Umbilical cord (tissue), 2 donors: ENCODE results near the gene CENPV. TPM values are rescaled to one million over a fixed set of nuclear protein-coding genes. Genes with fewer than 3 reads are reported as not detected.
"Not testable (repeated sequence)": the region's sequence is repeated elsewhere in the genome, so short reads cannot be mapped to it uniquely, and the experiment has no call there.

Source experiments
- DNase-seq: peaks from one replicate; pipeline ENCODE4 v3.0.0-alpha.2; 2015; ENCODE audit warnings: low spot score
- total RNA-seq: library from RNA; depleted of rRNA; stranded (reverse); fragments of >200 nt; gene quantifications from one replicate; pipeline ENCODE4 v1.2.3, GENCODE V29; 2014; ENCODE audit warnings: low replicate concordance; ENCODE audit not compliant: insufficient read depth

CENPV gene
- total RNA-seq, 1 donor from 2014 or later: 23.6 TPM

- DNase-seq: no peak
Observed at GRCh38 chr17:16313139-16314090, 39.9 kb downstream of the CENPV start.

- DNase-seq: not testable (repeated sequence)
Observed at GRCh38 chr17:16312061-16312460, 41.2 kb downstream of the CENPV start.

GRCh38 chr17:16306211-16306610 is 47.1 kb downstream of the CENPV start:
- DNase-seq: no peak

- no peak for DNase-seq
Observed at GRCh38 chr17:16304830-16305229, 48.4 kb downstream of the CENPV start.

- no peak for DNase-seq
Observed at GRCh38 chr17:16302856-16303255, 50.4 kb downstream of the CENPV start.

- DNase-seq: peak; percentile 80
Observed at GRCh38 chr17:16301963-16302855, 51.1 kb downstream of the CENPV start.

GRCh38 chr17:16300554-16300953 is 52.7 kb downstream of the CENPV start:
- DNase-seq: no peak

GRCh38 chr17:16298140-16298662 is 55.1 kb downstream of the CENPV start:
- DNase-seq: no peak

GRCh38 chr17:16297367-16298139 is 55.7 kb downstream of the CENPV start:
- DNase-seq: no peak

- DNase-seq: not testable (repeated sequence)
Observed at GRCh38 chr17:16296072-16296471, 57.2 kb downstream of the CENPV start.

- no peak for DNase-seq
Observed at GRCh38 chr17:16294560-16294959, 58.7 kb downstream of the CENPV start.

- DNase-seq: no peak
Observed at GRCh38 chr17:16293931-16294330, 59.3 kb downstream of the CENPV start.

Other genes starting within 250 kb of the CENPV start
- gene NCOR1, start 137.9 kb downstream of the CENPV start, total RNA-seq: 85.0 TPM
- gene PIGL, start 136.3 kb downstream of the CENPV start, total RNA-seq: 33.9 TPM
- gene UBB, start 27.6 kb upstream of the CENPV start, total RNA-seq: 1,366 TPM
- gene TRPV2, start 62.1 kb upstream of the CENPV start, total RNA-seq: 22.9 TPM
- 7.9 TPM for gene LRRC75A, start 138.7 kb upstream of the CENPV start, total RNA-seq
- 12.8 TPM for gene ZNF287, start 215.7 kb upstream of the CENPV start, total RNA-seq